CD14-positive monocyte (primary cell): ENCODE results near the gene SRSF8. TPM values are rescaled to one million over a fixed set of nuclear protein-coding genes. Genes with fewer than 3 reads are reported as not detected.

Experiments
- DNase-seq, 3 donors: peaks; one replicate each; pipeline ENCODE4 v3.0.0-alpha.2; 2011 to 2022
- H2AFZ ChIP-seq: 2 replicates; pipeline ENCODE4 v1.6.0; 2012; ENCODE audit warnings: mild to moderate bottlenecking, low read depth, low read length, inconsistent platforms; ENCODE audit not compliant: insufficient read depth, poor library complexity, severe bottlenecking
- H3K27ac ChIP-seq, 2 donors: 1 replicate in 1 of 2; 2 replicates in 1 of 2; pipeline ENCODE4 v1.5.1; 2012 to 2013; ENCODE audit warnings: low read length in 2 of 2, control low read depth in 1 of 2, inconsistent platforms in 1 of 2, low read depth in 1 of 2, mild to moderate bottlenecking in 1 of 2
- H3K27me3 ChIP-seq, 2 donors: one replicate each; pipeline versions ENCODE4 v1.6.0 to v1.6.1; 2011 to 2013; ENCODE audit warnings: low read length in 2 of 2; ENCODE audit not compliant: control insufficient read depth in 2 of 2, insufficient read depth in 2 of 2
- H3K36me3 ChIP-seq, 2 donors: replicated peaks in 1 of 2; 1 replicate in 1 of 2; 2 replicates in 1 of 2; pipeline versions ENCODE4 v1.5.1 to v1.6.1; 2012 to 2013; ENCODE audit warnings: low read length in 2 of 2, control low read depth in 1 of 2, inconsistent platforms in 1 of 2, mild to moderate bottlenecking in 1 of 2; ENCODE audit not compliant: insufficient read depth in 2 of 2, control insufficient read depth in 1 of 2
- H3K4me1 ChIP-seq, 2 donors: 1 replicate in 1 of 2; 2 replicates in 1 of 2; pipeline versions ENCODE4 v1.5.1 to v1.6.1; 2012 to 2013; ENCODE audit warnings: low read length in 2 of 2, control low read depth in 1 of 2, inconsistent platforms in 1 of 2, mild to moderate bottlenecking in 1 of 2, moderate library complexity in 1 of 2; ENCODE audit not compliant: insufficient read depth in 2 of 2, control insufficient read depth in 1 of 2
- H3K4me2 ChIP-seq: replicated peaks from 2 replicates; pipeline ENCODE3; 2012; ENCODE audit warnings: low read length, moderate library complexity, mild to moderate bottlenecking; ENCODE audit not compliant: poor library complexity, severe bottlenecking; ENCODE audit errors: extremely low read depth
- H3K4me3 ChIP-seq, 3 experiments: fragments of 200-600 bp in 1 of 3; sonication (generic) in 1 of 3; replicated peaks in 1 of 3; 1 replicate in 2 of 3; 2 replicates in 1 of 3; pipeline ENCODE4 v1.5.1; 2011 to 2013; ENCODE audit warnings: low read length in 3 of 3, mild to moderate bottlenecking in 3 of 3, control low read depth in 2 of 3, low read depth in 2 of 3, inconsistent platforms in 1 of 3, moderate library complexity in 1 of 3
- H3K79me2 ChIP-seq: 2 replicates; pipeline ENCODE4 v1.6.0; 2012; ENCODE audit warnings: mild to moderate bottlenecking, control low read depth, inconsistent platforms, low read length, moderate library complexity; ENCODE audit not compliant: insufficient read depth
- H3K9ac ChIP-seq: 2 replicates; pipeline ENCODE4 v1.6.0; 2017; ENCODE audit warnings: low read length, mild to moderate bottlenecking; ENCODE audit not compliant: insufficient read depth, poor library complexity, severe bottlenecking
- H3K9me3 ChIP-seq, 2 donors: replicated peaks in 1 of 2; 1 replicate in 1 of 2; 2 replicates in 1 of 2; pipeline versions ENCODE4 v1.5.1 to v1.6.1; 2012 to 2013; ENCODE audit warnings: low read length in 2 of 2, control low read depth in 1 of 2; ENCODE audit not compliant: control insufficient read depth in 1 of 2, insufficient read depth in 1 of 2
- H4K20me1 ChIP-seq: 2 replicates; pipeline ENCODE4 v1.6.0; 2012; ENCODE audit warnings: mild to moderate bottlenecking, low read length, control low read depth, moderate library complexity; ENCODE audit not compliant: insufficient read depth
- H3K27ac Mint-ChIP-seq, 7 donors: one replicate each; pipeline ENCODE4 v1.8.0; 2020; ENCODE audit warnings: mild to moderate bottlenecking in 7 of 7, mixed read lengths in 7 of 7, moderate library complexity in 6 of 7, inconsistent platforms in 2 of 7
- H3K27me3 Mint-ChIP-seq, 3 donors: one replicate each; pipeline ENCODE4 v1.8.0; 2021 to 2022; ENCODE audit warnings: low read depth in 3 of 3, mild to moderate bottlenecking in 3 of 3, mixed read lengths in 3 of 3, moderate library complexity in 3 of 3, inconsistent platforms in 1 of 3
- H3K36me3 Mint-ChIP-seq, 2 donors: one replicate each; pipeline ENCODE4 v1.8.0; 2020; ENCODE audit warnings: mixed read lengths in 2 of 2, inconsistent platforms in 1 of 2, mild to moderate bottlenecking in 1 of 2
- H3K4me1 Mint-ChIP-seq: one replicate; pipeline ENCODE4 v1.8.0; 2020; ENCODE audit warnings: mild to moderate bottlenecking, mixed read lengths
- H3K4me3 Mint-ChIP-seq, 2 donors: one replicate each; pipeline ENCODE4 v1.8.0; 2020; ENCODE audit warnings: mild to moderate bottlenecking in 2 of 2, mixed read lengths in 2 of 2, moderate library complexity in 1 of 2
- H3K9me3 Mint-ChIP-seq, 7 donors: one replicate each; pipeline ENCODE4 v1.8.0; 2020 to 2022; ENCODE audit warnings: mixed read lengths in 7 of 7, mild to moderate bottlenecking in 6 of 7, moderate library complexity in 6 of 7, inconsistent platforms in 2 of 7
- CTCF ChIP-seq: fragments of 200-600 bp; IDR thresholded peaks from one replicate; pipeline ENCODE4 v1.8.0; 2022; ENCODE audit warnings: antibody characterized with exemption, mild to moderate bottlenecking
- WGBS: methylation state at CpG from one replicate; pipeline ENCODE4 v1.1.5; 2013; ENCODE audit warnings: missing lambda C conversion rate; ENCODE audit not compliant: insufficient coverage; 5-methylcytosine and 5-hydroxymethylcytosine counted together
- intact Hi-C, 2 donors: fragments of 100-400 bp; cut with micrococcal nuclease; formaldehyde crosslinking; loops; one replicate each; pipeline versions ENCODE4 v1.15.0 to v1.15.1; 2023
- polyA plus RNA-seq, 3 donors: library from polyadenylated mRNA; depleted of rRNA in 1 of 3; unstranded in 2 of 3; stranded (reverse) in 1 of 3; fragments of 300-500 nt in 2 of 3; fragments of >200 nt in 1 of 3; fragmentation: Illumina TruSeq in 2 of 3; gene quantifications; 1 replicate in 2 of 3; 2 replicates in 1 of 3; pipeline ENCODE4 v1.2.3, GENCODE V29; 2012 to 2021

The SRSF8 gene
- polyA plus RNA-seq, 3 donors: 9.3 to 24.9 (median 24.4) TPM

GRCh38 chr11:95095858-95096587 lies 29.3 kb downstream of the SRSF8 start:
- Histone ChIP-seq H3K79me2 (no peaks in the 10 kb centered on the region), H2AFZ (no peak overlapping the region), H3K9ac (no peak overlapping the region), H3K36me3 (no peaks in the 10 kb centered on the region), H3K4me1 (peaks cover 0 to 4% of the 10 kb centered on the region in 2 donors), H3K9me3 (no peaks in the 10 kb centered on the region), H3K4me2 (peak overlapping the region; percentile 1), H4K20me1 (no peaks in the 10 kb centered on the region), H3K27ac (no peak overlapping the region), H3K27me3 (peaks cover 1 to 4% of the 10 kb centered on the region in 2 donors), H3K4me3 (no peak overlapping the region)
- DNase-seq: peak in 2 of 3 donors; percentile 16 to 30
- no CpG with 5 or more reads among the region's 4 CpGs for WGBS
- intact Hi-C loops: no loop called here
- no peak for TF ChIP-seq CTCF
- H3K27me3 Mint-ChIP-seq: peaks cover 6 to 11% (median 10%) of the 10 kb centered on the region in 3 donors
- peaks cover 16% of the 10 kb centered on the region for H3K4me1 Mint-ChIP-seq
- peaks cover 0 to 1% (median 0%) of the 10 kb centered on the region in 7 donors for H3K9me3 Mint-ChIP-seq
- no peak overlapping the region for H3K27ac Mint-ChIP-seq
- no peak overlapping the region for H3K4me3 Mint-ChIP-seq
- peaks cover 0 to 12% of the 10 kb centered on the region in 2 donors for H3K36me3 Mint-ChIP-seq

- Histone ChIP-seq H3K79me2 (no peaks in the 10 kb centered on the region), H3K36me3 (no peaks in the 10 kb centered on the region), H3K27me3 (no peaks in the 10 kb centered on the region), H3K27ac (no peak overlapping the region), H3K4me2 (no peak overlapping the region), H3K4me3 (no peak overlapping the region), H3K9ac (no peak overlapping the region), H4K20me1 (no peaks in the 10 kb centered on the region), H3K9me3 (no peaks in the 10 kb centered on the region), H2AFZ (no peak overlapping the region), H3K4me1 (peaks cover 0 to 4% of the 10 kb centered on the region in 2 donors)
- no peak for TF ChIP-seq CTCF
- Mint-ChIP-seq H3K27me3 (peaks cover 0 to 5% (median 1%) of the 10 kb centered on the region in 3 donors), H3K9me3 (no peaks in the 10 kb centered on the region), H3K4me1 (peaks cover 16% of the 10 kb centered on the region), H3K36me3 (peaks cover 0 to 3% of the 10 kb centered on the region in 2 donors), H3K27ac (no peak overlapping the region), H3K4me3 (no peak overlapping the region)
- intact Hi-C loops: no loop called here
- no peak for DNase-seq
- WGBS: 85% methylated on average over 3 of the region's 3 CpGs
Observed at GRCh38 chr11:95097209-95097608, 30.5 kb downstream of the SRSF8 start.
